GM23248 (cell line): Measurements from ENCODE around the gene SYT6.

Source experiments
- EZH2 ChIP-seq: fragments of 200-600 bp; sonication (generic); IDR thresholded peaks from 2 replicates; pipeline ENCODE4 v1.6.1; 2018; ENCODE audit warnings: antibody characterized with exemption, mild to moderate bottlenecking; ENCODE audit not compliant: insufficient read depth, poor library complexity, severe bottlenecking
- EZH2phosphoT487 ChIP-seq: fragments of 200-600 bp; sonication (generic); IDR thresholded peaks from 2 replicates; pipeline ENCODE4 v1.6.1; 2018; ENCODE audit warnings: antibody characterized with exemption, moderate library complexity, mild to moderate bottlenecking, low read depth; ENCODE audit not compliant: insufficient read depth

- TF ChIP-seq EZH2 = no peak
- no peak for TF ChIP-seq EZH2phosphoT487
Observed at GRCh38 chr1:114063544-114063943, 90.1 kb downstream of the SYT6 start.
